NCI-H446 treated with DMSO at 0.1 percent for 48 hours (cell line): Measurements from ENCODE around the gene GCGR.
A peak's percentile ranks its signal among the peaks of the same experiment; 100 is the strongest.

Experiments
- DNase-seq: peaks from one replicate; lab custom pipeline; 2025; lab: John Stamatoyannopoulos, UW

Gene GCGR

DNA sequence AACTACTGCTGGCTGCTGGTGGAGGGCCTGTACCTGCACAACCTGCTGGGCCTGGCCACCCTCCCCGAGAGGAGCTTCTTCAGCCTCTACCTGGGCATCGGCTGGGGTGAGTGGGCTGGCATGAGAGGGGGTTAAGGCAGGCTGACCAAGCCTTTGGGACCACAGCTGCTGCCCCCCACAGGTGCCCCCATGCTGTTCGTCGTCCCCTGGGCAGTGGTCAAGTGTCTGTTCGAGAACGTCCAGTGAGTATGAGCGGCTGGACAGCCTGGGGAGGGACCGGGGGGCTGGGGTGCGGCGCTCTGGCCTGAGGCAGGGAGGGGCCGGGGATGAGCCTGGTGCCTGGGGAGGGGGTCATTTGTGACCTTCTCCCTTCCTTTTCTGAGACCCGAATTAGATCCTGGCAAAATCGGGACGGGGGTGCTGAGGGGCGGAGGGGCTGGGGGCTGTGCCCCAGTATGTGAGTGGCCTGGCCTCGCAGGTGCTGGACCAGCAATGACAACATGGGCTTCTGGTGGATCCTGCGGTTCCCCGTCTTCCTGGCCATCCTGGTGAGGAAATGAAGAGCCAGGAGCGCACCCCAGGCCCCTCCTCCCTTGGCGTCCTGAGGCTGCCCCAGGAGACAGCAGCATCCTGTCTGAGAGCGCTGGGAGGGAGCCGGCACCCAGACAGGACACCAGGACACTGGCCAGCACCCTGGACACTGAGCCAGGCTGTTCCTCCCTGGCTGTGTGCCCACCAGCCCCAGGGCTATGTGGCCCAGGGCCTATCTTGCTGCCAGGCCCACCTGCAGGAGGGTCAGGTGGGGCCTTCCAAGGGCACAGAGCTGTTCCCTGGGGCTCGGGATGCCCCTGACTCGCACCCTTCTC is 8.0 kb downstream of the GCGR start:
- no peak for DNase-seq

GRCh38 chr17:81812571-81813370 is 8.8 kb downstream of the GCGR start:
- DNase-seq = no peak

DNA sequence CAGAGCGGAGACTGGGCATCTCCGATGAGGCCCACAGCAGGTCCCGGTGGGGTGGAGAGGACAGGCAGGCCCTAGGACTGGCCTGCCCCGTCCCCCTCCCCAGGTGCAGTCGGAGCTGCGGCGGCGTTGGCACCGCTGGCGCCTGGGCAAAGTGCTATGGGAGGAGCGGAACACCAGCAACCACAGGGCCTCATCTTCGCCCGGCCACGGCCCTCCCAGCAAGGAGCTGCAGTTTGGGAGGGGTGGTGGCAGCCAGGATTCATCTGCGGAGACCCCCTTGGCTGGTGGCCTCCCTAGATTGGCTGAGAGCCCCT is 9.4 kb downstream of the GCGR start:
- no peak for DNase-seq

- DNase-seq = no peak
Observed at GRCh38 chr17:81813861-81814683, 10.1 kb downstream of the GCGR start.

DNA sequence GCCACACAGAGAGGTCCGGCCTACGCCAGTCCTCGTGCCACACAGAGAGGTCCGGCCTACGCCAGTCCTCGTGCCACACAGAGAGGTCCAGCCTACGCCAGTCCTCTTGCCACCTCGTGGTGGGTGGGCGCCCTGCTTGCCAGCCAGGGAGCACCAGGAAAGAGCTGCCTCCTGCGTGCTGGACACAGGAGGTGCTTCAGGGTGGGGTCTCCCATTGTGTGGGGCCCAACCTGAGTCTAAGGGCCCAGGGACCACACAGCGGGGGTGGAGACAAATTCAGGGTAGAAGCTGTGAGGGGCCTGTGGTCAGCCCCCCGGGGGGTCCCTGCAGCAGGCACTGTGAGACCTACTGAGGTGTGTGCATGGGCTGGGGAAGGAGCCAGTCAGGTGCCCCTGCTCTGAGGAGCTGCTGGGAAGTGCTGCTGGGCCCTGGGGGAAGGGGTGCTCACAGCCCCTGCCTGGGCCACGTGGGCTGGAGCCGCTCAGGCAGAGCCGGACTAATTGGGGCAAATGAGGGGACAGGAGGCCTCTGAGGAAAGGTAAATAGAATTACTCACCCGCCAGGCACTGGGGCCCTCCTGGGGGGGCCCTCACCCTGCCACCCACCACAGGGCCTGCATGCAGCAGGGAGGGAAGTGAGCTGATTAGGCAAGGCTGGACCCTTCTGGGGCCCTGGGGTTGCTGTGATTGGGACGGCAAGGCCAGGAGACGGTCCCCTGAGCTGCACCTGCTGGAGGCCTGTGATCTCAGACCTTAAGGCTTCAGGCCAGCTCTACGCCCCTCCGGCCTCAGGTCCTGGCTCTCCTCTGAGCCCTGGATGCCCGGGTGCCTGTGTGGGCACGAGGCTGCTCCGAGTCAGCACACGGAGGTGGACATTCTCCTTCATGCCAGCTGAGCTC is 11.0 kb downstream of the GCGR start:
- DNase-seq = no peak

- no peak for DNase-seq
Observed at GRCh38 chr17:81815646-81815986, 11.7 kb downstream of the GCGR start.

GRCh38 chr17:81817758-81818147 is 13.8 kb downstream of the GCGR start:
- no peak for DNase-seq

- no peak for DNase-seq
Observed at GRCh38 chr17:81819708-81820107, 15.8 kb downstream of the GCGR start.

- no peak for DNase-seq
Observed at GRCh38 chr17:81821147-81821546, 17.2 kb downstream of the GCGR start.

- peak; percentile 50 for DNase-seq
Observed at GRCh38 chr17:81821603-81822311, 17.8 kb downstream of the GCGR start.

- DNase-seq = no peak
Observed at GRCh38 chr17:81822312-81822637, 18.3 kb downstream of the GCGR start.

- DNase-seq = no peak
Observed at GRCh38 chr17:81822996-81823819, 19.3 kb downstream of the GCGR start.

- DNase-seq = no peak
Observed at GRCh38 chr17:81823820-81824550, 20.0 kb downstream of the GCGR start.

GRCh38 chr17:81824595-81824994 is 20.6 kb downstream of the GCGR start:
- DNase-seq = no peak

DNA sequence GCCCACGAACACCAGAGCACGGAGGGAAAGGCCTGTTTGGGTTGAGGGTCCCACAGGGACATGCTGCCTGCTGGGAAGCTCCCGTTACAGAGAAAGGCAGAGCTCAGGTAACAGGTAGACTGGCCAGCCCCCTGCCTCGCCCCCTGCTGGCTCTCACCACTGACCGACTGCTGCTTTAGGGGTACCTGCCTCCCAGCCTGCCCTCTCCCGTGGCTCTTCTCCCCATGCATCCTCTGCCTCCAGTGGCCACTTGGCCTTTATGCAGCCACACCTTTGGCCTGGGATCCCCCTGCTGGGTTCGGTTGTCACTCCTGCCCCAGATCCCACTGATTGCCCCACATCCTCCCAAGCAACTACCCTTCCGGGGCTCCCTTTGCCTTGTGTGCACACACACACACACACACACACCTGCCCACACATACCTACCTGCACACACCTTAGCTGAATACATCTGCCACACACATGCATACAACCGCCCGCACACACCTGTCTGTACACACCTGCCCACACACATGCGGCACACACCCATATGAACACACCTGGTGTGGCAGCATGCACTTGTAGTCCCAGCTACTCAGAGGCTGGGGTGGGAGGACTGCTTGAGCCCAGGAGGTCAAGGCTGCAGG is 22.0 kb downstream of the GCGR start:
- DNase-seq = no peak

DNA sequence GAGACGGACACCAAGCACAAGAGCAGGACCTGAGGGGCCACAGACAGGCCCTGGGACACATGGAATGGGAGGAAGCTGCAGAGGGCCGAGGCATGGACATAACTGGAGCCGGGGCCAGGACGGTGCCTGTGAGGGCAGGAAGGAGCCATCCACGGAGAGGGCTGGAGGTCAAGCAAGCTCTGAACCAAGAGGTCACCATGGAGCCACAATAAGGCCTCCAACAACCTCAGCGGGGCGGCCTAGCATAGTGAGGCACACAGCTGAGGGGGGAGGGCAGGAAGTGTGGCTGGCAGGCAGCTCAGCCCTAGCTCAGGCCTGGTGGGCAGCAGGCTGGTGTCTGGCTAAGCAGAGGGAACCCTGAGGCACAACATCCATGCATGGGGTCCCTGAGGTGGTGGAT is 24.7 kb downstream of the GCGR start:
- no peak for DNase-seq

GRCh38 chr17:81829858-81830257 is 25.9 kb downstream of the GCGR start:
- DNase-seq = no peak

GRCh38 chr17:81831563-81831956 is 27.6 kb downstream of the GCGR start:
- DNase-seq = no peak

DNA sequence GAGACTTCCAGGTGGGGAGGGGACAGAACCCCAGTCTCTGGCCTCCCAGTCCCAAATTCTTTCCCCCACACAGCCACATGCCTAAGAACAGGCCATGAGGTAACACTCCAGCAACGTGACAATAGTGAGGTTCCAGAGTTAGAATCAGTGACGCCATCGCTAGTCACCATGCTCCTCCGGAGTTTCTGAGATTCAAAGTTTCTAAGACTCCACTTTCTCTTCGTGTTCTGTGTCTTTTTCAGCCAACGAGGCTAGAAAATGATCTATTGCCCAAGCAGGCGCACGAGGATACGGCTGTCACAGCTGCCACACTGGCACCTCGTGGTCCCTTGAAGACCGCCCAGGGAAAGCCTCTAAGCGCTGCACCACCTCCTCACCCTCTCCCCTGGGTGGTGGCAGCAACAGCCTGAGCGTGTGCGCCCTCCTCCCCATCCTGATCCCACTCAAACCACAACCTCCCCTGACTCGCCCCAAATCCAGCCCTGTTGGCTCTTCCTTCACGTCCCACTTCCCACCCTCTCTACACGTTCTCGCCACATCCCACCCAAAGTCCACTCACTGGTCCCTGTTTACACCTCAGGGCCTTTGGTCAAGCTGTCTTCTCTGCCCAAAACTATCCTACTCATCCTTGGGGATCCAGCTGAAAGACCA is 28.1 kb downstream of the GCGR start:
- no peak for DNase-seq
